SK-N-SH treated with all-trans-retinoic acid at 6 μM for 48 hours (cell line): ENCODE data around the gene PLA2G4A.

ENCODE experiments used
- ATAC-seq: fragments of 200-7000 bp; cut with Tn5 transposase; 3 replicates; pipeline ENCODE4 v1.9.1; 2020; ENCODE audit warnings: mild to moderate bottlenecking, moderate library complexity
- ARNTL ChIP-seq: fragments of 450-650 bp; formaldehyde crosslinking; IDR thresholded peaks from 2 replicates; pipeline ENCODE4 v1.5.0; 2020; ENCODE audit warnings: low read depth, mild to moderate bottlenecking, moderate library complexity, borderline replicate concordance
- BACH2 ChIP-seq: fragments of 250-450 bp; sonication (Bioruptor Pico); IDR thresholded peaks from 2 replicates; pipeline ENCODE4 v1.9.0; 2021; ENCODE audit warnings: mild to moderate bottlenecking, borderline replicate concordance
- CSDC2 ChIP-seq: fragments of 250-450 bp; sonication (Bioruptor Pico); IDR thresholded peaks from 2 replicates; pipeline ENCODE4 v1.5.0; 2020; ENCODE audit warnings: mild to moderate bottlenecking, moderate library complexity
- ESRRG ChIP-seq: fragments of 250-450 bp; sonication (Bioruptor Pico); IDR thresholded peaks from 2 replicates; pipeline ENCODE4 v1.6.1; 2021; ENCODE audit warnings: mild to moderate bottlenecking
- GLIS3 ChIP-seq: fragments of 250-450 bp; sonication (Bioruptor Pico); IDR thresholded peaks from 2 replicates; pipeline ENCODE4 v1.5.0; 2020; ENCODE audit warnings: mild to moderate bottlenecking, moderate library complexity
- ISL1 ChIP-seq: fragments of 250-450 bp; sonication (Bioruptor Pico); IDR thresholded peaks from 2 replicates; pipeline ENCODE4 v2.1.2; 2022; ENCODE audit warnings: mild to moderate bottlenecking, moderate library complexity
- OSR1 ChIP-seq: fragments of 250-450 bp; sonication (Bioruptor Pico); IDR thresholded peaks from 2 replicates; pipeline ENCODE4 v1.8.0; 2022; ENCODE audit warnings: moderate library complexity, mild to moderate bottlenecking, inconsistent platforms
- PPARA ChIP-seq: fragments of 250-450 bp; sonication (Bioruptor Pico); IDR thresholded peaks from 2 replicates; pipeline ENCODE4 v1.5.0; 2020; ENCODE audit warnings: mild to moderate bottlenecking, borderline replicate concordance
- RARB ChIP-seq: fragments of 250-450 bp; sonication (Bioruptor Pico); IDR thresholded peaks from 2 replicates; pipeline ENCODE4 v1.8.0; 2021; ENCODE audit warnings: mild to moderate bottlenecking, moderate library complexity
- SNAI2 ChIP-seq: fragments of 250-450 bp; sonication (Bioruptor Pico); IDR thresholded peaks from 2 replicates; pipeline ENCODE4 v1.5.0; 2020; ENCODE audit warnings: mild to moderate bottlenecking, moderate library complexity
- TCF4 ChIP-seq: fragments of 250-450 bp; sonication (Bioruptor Pico); IDR thresholded peaks from 2 replicates; pipeline ENCODE4 v1.8.0; 2021; ENCODE audit warnings: mild to moderate bottlenecking, moderate library complexity, borderline replicate concordance
- TOX ChIP-seq: fragments of 250-450 bp; sonication (Bioruptor Pico); IDR thresholded peaks from 2 replicates; pipeline ENCODE4 v1.8.0; 2021; ENCODE audit warnings: mild to moderate bottlenecking, moderate library complexity, borderline replicate concordance
- ZFP3 ChIP-seq: fragments of 250-450 bp; sonication (Bioruptor Pico); IDR thresholded peaks from 2 replicates; pipeline ENCODE4 v1.5.0; 2020; ENCODE audit warnings: mild to moderate bottlenecking, moderate library complexity
- ZFP30 ChIP-seq: fragments of 450-650 bp; formaldehyde crosslinking; IDR thresholded peaks from 2 replicates; pipeline ENCODE4 v1.5.0; 2022; ENCODE audit warnings: mild to moderate bottlenecking, moderate library complexity
- ZNF565 ChIP-seq: fragments of 450-650 bp; formaldehyde crosslinking; conservative IDR thresholded peaks from 2 replicates; pipeline ENCODE4 v1.5.0; 2020; ENCODE audit warnings: low read depth, mild to moderate bottlenecking, moderate library complexity
- ZNF70 ChIP-seq: fragments of 450-650 bp; formaldehyde crosslinking; IDR thresholded peaks from 2 replicates; pipeline ENCODE4 v1.5.0; 2020; ENCODE audit warnings: mild to moderate bottlenecking, moderate library complexity
- ZNF8 ChIP-seq: fragments of 450-650 bp; formaldehyde crosslinking; IDR thresholded peaks from 2 replicates; pipeline ENCODE4 v1.5.0; 2020; ENCODE audit warnings: mild to moderate bottlenecking, moderate library complexity
- TF ChIP-seq, protein P1 (sequence below): fragments of 250-450 bp; sonication (Bioruptor Pico); IDR thresholded peaks from 2 replicates; pipeline ENCODE4 v1.5.0; 2020; ENCODE audit warnings: mild to moderate bottlenecking, moderate library complexity
- TF ChIP-seq, protein P2 (sequence below): fragments of 250-450 bp; sonication (Bioruptor Pico); IDR thresholded peaks from 2 replicates; pipeline ENCODE4 v1.5.1; 2021; ENCODE audit warnings: mild to moderate bottlenecking, moderate library complexity
- TF ChIP-seq, protein P3 (sequence below): fragments of 250-450 bp; sonication (Bioruptor Pico); IDR thresholded peaks from 2 replicates; pipeline ENCODE4 v1.8.0; 2021; ENCODE audit warnings: low read depth, mild to moderate bottlenecking, moderate library complexity, borderline replicate concordance
- TF ChIP-seq, protein P4 (sequence below): fragments of 250-450 bp; sonication (Bioruptor Pico); IDR thresholded peaks from 2 replicates; pipeline ENCODE4 v1.8.0; 2020; ENCODE audit warnings: mild to moderate bottlenecking, moderate library complexity, borderline replicate concordance
- TF ChIP-seq, protein P5 (sequence below): fragments of 250-450 bp; sonication (Bioruptor Pico); IDR thresholded peaks from 2 replicates; pipeline ENCODE4 v1.5.1; 2020; ENCODE audit warnings: low read depth, mild to moderate bottlenecking, moderate library complexity

The PLA2G4A gene

DNA sequence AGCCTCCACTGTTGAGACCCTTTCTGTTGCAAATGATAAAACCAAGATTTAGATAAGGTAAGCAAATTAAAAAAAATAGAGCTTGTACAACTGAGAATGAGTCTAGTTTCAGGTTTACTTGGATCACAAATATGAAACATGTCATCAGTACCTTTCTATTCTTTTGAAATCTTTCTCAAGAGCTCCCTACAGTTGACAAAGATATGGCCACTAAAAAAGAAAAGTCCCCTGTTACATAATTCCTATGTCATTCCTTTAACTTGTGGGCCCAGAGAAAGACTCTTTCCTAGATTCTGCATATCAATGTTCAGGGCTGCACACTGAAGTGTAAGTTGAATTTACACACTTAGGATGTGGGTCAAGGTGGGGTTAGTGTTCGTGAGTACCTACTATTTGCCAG is 168.1 kb downstream of the PLA2G4A start:
- TF ChIP-seq ARNTL (CRISPR knock-in tag) (no peak), ZFP3 (CRISPR knock-in tag) (no peak)
- TF ChIP-seq, protein P1, sequence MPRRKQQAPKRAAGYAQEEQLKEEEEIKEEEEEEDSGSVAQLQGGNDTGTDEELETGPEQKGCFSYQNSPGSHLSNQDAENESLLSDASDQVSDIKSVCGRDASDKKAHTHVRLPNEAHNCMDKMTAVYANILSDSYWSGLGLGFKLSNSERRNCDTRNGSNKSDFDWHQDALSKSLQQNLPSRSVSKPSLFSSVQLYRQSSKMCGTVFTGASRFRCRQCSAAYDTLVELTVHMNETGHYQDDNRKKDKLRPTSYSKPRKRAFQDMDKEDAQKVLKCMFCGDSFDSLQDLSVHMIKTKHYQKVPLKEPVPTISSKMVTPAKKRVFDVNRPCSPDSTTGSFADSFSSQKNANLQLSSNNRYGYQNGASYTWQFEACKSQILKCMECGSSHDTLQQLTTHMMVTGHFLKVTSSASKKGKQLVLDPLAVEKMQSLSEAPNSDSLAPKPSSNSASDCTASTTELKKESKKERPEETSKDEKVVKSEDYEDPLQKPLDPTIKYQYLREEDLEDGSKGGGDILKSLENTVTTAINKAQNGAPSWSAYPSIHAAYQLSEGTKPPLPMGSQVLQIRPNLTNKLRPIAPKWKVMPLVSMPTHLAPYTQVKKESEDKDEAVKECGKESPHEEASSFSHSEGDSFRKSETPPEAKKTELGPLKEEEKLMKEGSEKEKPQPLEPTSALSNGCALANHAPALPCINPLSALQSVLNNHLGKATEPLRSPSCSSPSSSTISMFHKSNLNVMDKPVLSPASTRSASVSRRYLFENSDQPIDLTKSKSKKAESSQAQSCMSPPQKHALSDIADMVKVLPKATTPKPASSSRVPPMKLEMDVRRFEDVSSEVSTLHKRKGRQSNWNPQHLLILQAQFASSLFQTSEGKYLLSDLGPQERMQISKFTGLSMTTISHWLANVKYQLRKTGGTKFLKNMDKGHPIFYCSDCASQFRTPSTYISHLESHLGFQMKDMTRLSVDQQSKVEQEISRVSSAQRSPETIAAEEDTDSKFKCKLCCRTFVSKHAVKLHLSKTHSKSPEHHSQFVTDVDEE (CRISPR knock-in tag) = no peak
- no peak for ATAC-seq

DNA sequence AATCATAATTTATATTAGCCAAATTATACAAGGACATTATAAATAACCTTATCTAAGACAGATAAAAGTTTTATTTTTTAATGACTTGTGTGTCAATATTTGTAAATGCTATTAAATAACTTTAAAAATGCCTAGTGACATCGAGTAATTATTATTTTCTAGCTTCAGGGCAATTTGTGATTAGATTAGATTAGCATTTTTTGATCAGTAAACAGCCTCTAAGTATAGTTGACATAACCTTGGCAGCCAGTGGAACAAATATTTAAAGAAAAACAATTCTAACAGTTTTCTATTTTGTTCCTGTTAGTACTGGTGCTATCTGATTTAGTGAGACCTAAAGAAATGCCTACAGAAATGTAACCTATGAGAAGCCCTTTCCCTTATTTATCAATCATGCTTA is 169.1 kb downstream of the PLA2G4A start:
- ATAC-seq = no peak
- TF ChIP-seq ZNF565 (CRISPR knock-in tag) (no peak), ISL1 (CRISPR knock-in tag) (no peak), TCF4 (no peak), TOX (CRISPR knock-in tag) (no peak), OSR1 (CRISPR knock-in tag) (no peak), ARNTL (CRISPR knock-in tag) (no peak), ZNF8 (no peak), ZFP3 (CRISPR knock-in tag) (no peak), SNAI2 (CRISPR knock-in tag) (no peak), BACH2 (CRISPR knock-in tag) (no peak), GLIS3 (CRISPR knock-in tag) (no peak), ESRRG (CRISPR knock-in tag) (no peak), ZNF70 (CRISPR knock-in tag) (no peak), CSDC2 (no peak)
- TF ChIP-seq, protein P2, sequence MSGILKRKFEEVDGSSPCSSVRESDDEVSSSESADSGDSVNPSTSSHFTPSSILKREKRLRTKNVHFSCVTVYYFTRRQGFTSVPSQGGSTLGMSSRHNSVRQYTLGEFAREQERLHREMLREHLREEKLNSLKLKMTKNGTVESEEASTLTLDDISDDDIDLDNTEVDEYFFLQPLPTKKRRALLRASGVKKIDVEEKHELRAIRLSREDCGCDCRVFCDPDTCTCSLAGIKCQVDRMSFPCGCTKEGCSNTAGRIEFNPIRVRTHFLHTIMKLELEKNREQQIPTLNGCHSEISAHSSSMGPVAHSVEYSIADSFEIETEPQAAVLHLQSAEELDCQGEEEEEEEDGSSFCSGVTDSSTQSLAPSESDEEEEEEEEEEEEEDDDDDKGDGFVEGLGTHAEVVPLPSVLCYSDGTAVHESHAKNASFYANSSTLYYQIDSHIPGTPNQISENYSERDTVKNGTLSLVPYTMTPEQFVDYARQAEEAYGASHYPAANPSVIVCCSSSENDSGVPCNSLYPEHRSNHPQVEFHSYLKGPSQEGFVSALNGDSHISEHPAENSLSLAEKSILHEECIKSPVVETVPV (CRISPR knock-in tag) = no peak
- TF ChIP-seq, protein P3, sequence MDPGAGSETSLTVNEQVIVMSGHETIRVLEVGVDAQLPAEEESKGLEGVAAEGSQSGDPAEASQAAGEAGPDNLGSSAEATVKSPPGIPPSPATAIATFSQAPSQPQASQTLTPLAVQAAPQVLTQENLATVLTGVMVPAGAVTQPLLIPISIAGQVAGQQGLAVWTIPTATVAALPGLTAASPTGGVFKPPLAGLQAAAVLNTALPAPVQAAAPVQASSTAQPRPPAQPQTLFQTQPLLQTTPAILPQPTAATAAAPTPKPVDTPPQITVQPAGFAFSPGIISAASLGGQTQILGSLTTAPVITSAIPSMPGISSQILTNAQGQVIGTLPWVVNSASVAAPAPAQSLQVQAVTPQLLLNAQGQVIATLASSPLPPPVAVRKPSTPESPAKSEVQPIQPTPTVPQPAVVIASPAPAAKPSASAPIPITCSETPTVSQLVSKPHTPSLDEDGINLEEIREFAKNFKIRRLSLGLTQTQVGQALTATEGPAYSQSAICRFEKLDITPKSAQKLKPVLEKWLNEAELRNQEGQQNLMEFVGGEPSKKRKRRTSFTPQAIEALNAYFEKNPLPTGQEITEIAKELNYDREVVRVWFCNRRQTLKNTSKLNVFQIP (CRISPR knock-in tag) = no peak

DNA sequence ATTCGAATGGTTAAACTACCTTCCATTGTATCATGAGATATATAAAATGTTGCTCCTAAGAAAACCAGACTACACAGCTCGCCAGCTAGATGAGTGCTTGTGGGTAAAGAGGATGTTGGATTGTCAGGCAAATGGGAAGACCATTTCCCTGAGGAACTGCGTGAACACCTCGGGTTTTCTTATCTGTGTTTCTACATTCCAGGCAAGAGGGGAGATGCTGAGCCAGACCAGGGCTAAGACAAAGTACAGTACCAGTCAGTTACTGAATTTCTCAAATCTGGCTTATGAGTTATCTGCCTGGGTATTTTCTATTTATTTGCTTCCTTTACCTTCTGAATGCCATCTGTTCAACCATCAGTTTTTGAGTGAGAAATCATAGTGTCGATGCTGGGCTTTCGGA is 170.8 kb downstream of the PLA2G4A start:
- no peak for ATAC-seq
- no peak for TF ChIP-seq ISL1 (CRISPR knock-in tag)
- no peak for TF ChIP-seq TCF4
- TF ChIP-seq ARNTL (CRISPR knock-in tag) = no peak
- TF ChIP-seq GLIS3 (CRISPR knock-in tag) = no peak
- TF ChIP-seq, protein P2 (CRISPR knock-in tag) = no peak
- no peak for TF ChIP-seq ZFP3 (CRISPR knock-in tag)
- TF ChIP-seq ZFP30 (CRISPR knock-in tag) = no peak
- TF ChIP-seq ZNF8 = no peak
- no peak for TF ChIP-seq PPARA (CRISPR knock-in tag)
- TF ChIP-seq, protein P1 (CRISPR knock-in tag) = no peak
- no peak for TF ChIP-seq SNAI2 (CRISPR knock-in tag)
- TF ChIP-seq, protein P4, sequence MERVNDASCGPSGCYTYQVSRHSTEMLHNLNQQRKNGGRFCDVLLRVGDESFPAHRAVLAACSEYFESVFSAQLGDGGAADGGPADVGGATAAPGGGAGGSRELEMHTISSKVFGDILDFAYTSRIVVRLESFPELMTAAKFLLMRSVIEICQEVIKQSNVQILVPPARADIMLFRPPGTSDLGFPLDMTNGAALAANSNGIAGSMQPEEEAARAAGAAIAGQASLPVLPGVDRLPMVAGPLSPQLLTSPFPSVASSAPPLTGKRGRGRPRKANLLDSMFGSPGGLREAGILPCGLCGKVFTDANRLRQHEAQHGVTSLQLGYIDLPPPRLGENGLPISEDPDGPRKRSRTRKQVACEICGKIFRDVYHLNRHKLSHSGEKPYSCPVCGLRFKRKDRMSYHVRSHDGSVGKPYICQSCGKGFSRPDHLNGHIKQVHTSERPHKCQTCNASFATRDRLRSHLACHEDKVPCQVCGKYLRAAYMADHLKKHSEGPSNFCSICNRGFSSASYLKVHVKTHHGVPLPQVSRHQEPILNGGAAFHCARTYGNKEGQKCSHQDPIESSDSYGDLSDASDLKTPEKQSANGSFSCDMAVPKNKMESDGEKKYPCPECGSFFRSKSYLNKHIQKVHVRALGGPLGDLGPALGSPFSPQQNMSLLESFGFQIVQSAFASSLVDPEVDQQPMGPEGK (CRISPR knock-in tag) = no peak
- TF ChIP-seq CSDC2 = no peak
- no peak for TF ChIP-seq ZNF565 (CRISPR knock-in tag)
- no peak for TF ChIP-seq BACH2 (CRISPR knock-in tag)
- no peak for TF ChIP-seq RARB
- no peak for TF ChIP-seq ESRRG (CRISPR knock-in tag)
- TF ChIP-seq OSR1 (CRISPR knock-in tag) = no peak
- TF ChIP-seq, protein P5, sequence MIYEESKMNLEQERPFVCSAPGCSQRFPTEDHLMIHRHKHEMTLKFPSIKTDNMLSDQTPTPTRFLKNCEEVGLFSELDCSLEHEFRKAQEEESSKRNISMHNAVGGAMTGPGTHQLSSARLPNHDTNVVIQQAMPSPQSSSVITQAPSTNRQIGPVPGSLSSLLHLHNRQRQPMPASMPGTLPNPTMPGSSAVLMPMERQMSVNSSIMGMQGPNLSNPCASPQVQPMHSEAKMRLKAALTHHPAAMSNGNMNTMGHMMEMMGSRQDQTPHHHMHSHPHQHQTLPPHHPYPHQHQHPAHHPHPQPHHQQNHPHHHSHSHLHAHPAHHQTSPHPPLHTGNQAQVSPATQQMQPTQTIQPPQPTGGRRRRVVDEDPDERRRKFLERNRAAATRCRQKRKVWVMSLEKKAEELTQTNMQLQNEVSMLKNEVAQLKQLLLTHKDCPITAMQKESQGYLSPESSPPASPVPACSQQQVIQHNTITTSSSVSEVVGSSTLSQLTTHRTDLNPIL (CRISPR knock-in tag) = no peak
- no peak for TF ChIP-seq ZNF70 (CRISPR knock-in tag)
- TF ChIP-seq, all 23 proteins: peak for 0
